ENCODE data around the gene GNL1. TPM values are rescaled to one million over a fixed set of nuclear protein-coding genes. Genes with fewer than 3 reads are reported as not detected.

GNL1 gene
- total and polyA plus RNA-seq, 9 of the 15 experiments (the other 6 are each of a cell fraction or from before 2014, with no cell fraction given) = 0.73 to 112 (median 58.0) TPM

GRCh38 chr6:30556906-30557682 lies 805 bp upstream of the GNL1 start, which contains the start of gene PRR3 (continued):
- TF ChIP-seq ZNF655 (CRISPR knock-in tag; IDR thresholded peaks at IDR 0.05) (no peak), ZNF696 (CRISPR knock-in tag; conservative IDR thresholded peaks at IDR 0.05) (no peak), ZSCAN32 (CRISPR knock-in tag; IDR thresholded peaks at IDR 0.05) (no peak), ZBTB34 (CRISPR knock-in tag; IDR thresholded peaks at IDR 0.05) (no peak), MCM2 (IDR thresholded peaks at IDR 0.05; ENCODE audit: low read depth) (no peak), SRSF3 (IDR thresholded peaks at IDR 0.05; ENCODE audit: insufficient read depth, low read length) (peak; percentile 64; the same call in 1 of the 2 replicates), ZNF449 (CRISPR knock-in tag; IDR thresholded peaks at IDR 0.05) (no peak), PURB (CRISPR knock-in tag; IDR thresholded peaks at IDR 0.05; ENCODE audit: low read depth) (no peak), ZNF584 (CRISPR knock-in tag; IDR thresholded peaks at IDR 0.05; ENCODE audit: low read depth) (no peak), ATF7 (IDR thresholded peaks at IDR 0.05) (no peak), PREB (CRISPR knock-in tag; IDR thresholded peaks at IDR 0.05) (no peak), GABPB1 (CRISPR knock-in tag; IDR thresholded peaks at IDR 0.05) (peak; percentile 98)

All from K562 (cell line).